ENCODE data around the gene CTU1. TPM values are rescaled to one million over a fixed set of nuclear protein-coding genes. Genes with fewer than 3 reads are reported as not detected.
A peak's percentile ranks its signal among the peaks of the same experiment; 100 is the strongest.

Gene CTU1
- total RNA-seq, 2 experiments from 2014 or later: 8.8 to 9.8 TPM

- no peaks in the 10 kb centered on the region for H3K9me3 Mint-ChIP-seq
- no peak overlapping the region for H3K4me3 Mint-ChIP-seq
- intact Hi-C loops (cut with micrococcal nuclease): loop anchor here (2.0 kb wide), 1 partner anchor 13 kb away; no protein-coding TSS in a partner anchor
- DNase-seq: no peak
- ChIA-PET POLR2A (interaction anchor here (2.0 kb wide), 1 partner anchor 13 kb away, joined by 6 read pairs; no protein-coding TSS in a partner anchor), CTCF (interaction anchor here (1.1 kb wide), 1 partner anchor 30 kb away, joined by 4 read pairs; no protein-coding TSS in a partner anchor)
- H3K4me1 Mint-ChIP-seq (ENCODE audit: low read depth): peaks cover 74% of the 10 kb centered on the region
- no peaks in the 10 kb centered on the region for H3K27me3 Mint-ChIP-seq
- no peak overlapping the region for H3K27ac Mint-ChIP-seq
- no peaks in the 10 kb centered on the region for H3K36me3 Mint-ChIP-seq
Measured at GRCh38 chr19:51127755-51128154, 19.5 kb upstream of the CTU1 start.

- POLR2A ChIA-PET: interaction anchor here (2.0 kb wide), 1 partner anchor 13 kb away, joined by 6 read pairs; no protein-coding TSS in a partner anchor
- CTCF ChIA-PET: interaction anchor here (0.7 to 1.1 kb wide), 3 partner anchors 8 to 30 kb away, joined by 3 to 4 read pairs (median 3); no protein-coding TSS in a partner anchor
- no peak overlapping the region for H3K4me3 Mint-ChIP-seq
- no peak for DNase-seq
- H3K9me3 Mint-ChIP-seq: no peaks in the 10 kb centered on the region
- intact Hi-C loops (cut with micrococcal nuclease): no loop called here
- H3K27ac Mint-ChIP-seq: no peak overlapping the region
- peaks cover 73% of the 10 kb centered on the region for H3K4me1 Mint-ChIP-seq (ENCODE audit: low read depth)
- H3K27me3 Mint-ChIP-seq: no peaks in the 10 kb centered on the region
- H3K36me3 Mint-ChIP-seq: no peaks in the 10 kb centered on the region
Measured at GRCh38 chr19:51127032-51127431, 18.8 kb upstream of the CTU1 start.

GRCh38 chr19:51125421-51126075 lies 17.3 kb upstream of the CTU1 start:
- no peak overlapping the region for H3K4me3 Mint-ChIP-seq
- H3K27ac Mint-ChIP-seq: no peak overlapping the region
- CTCF ChIA-PET: no interaction called here
- H3K4me1 Mint-ChIP-seq (ENCODE audit: low read depth): peaks cover 69% of the 10 kb centered on the region
- no peak for DNase-seq
- POLR2A ChIA-PET: no interaction called here
- no peaks in the 10 kb centered on the region for H3K27me3 Mint-ChIP-seq
- H3K36me3 Mint-ChIP-seq: no peaks in the 10 kb centered on the region
- intact Hi-C loops (cut with micrococcal nuclease): no loop called here
- H3K9me3 Mint-ChIP-seq: no peaks in the 10 kb centered on the region

- H3K4me1 Mint-ChIP-seq (ENCODE audit: low read depth): peaks cover 65% of the 10 kb centered on the region
- H3K27me3 Mint-ChIP-seq: no peaks in the 10 kb centered on the region
- CTCF ChIA-PET: no interaction called here
- POLR2A ChIA-PET: no interaction called here
- H3K36me3 Mint-ChIP-seq: no peaks in the 10 kb centered on the region
- no peak within 1 kb of the TSS for H3K4me3 Mint-ChIP-seq
- H3K9me3 Mint-ChIP-seq: no peaks in the 10 kb centered on the region
- H3K27ac Mint-ChIP-seq: peak within 1 kb of the TSS; percentile 77
- no peak for DNase-seq
- intact Hi-C loops (cut with micrococcal nuclease): no loop called here
Measured at GRCh38 chr19:51124729-51125128, 16.5 kb upstream of the CTU1 start, which contains the start of gene SIGLEC9. Gene SIGLEC9 (plus strand): TSS chr19:51124906. CDS start chr19:51124975, 69 bp downstream.

- H3K4me1 Mint-ChIP-seq (ENCODE audit: low read depth): peaks cover 62% of the 10 kb centered on the region
- POLR2A ChIA-PET: no interaction called here
- intact Hi-C loops (cut with micrococcal nuclease): no loop called here
- no peaks in the 10 kb centered on the region for H3K36me3 Mint-ChIP-seq
- no peaks in the 10 kb centered on the region for H3K27me3 Mint-ChIP-seq
- H3K27ac Mint-ChIP-seq: peak overlapping the region; percentile 77
- H3K9me3 Mint-ChIP-seq: no peaks in the 10 kb centered on the region
- H3K4me3 Mint-ChIP-seq: no peak overlapping the region
- CTCF ChIA-PET: interaction anchor here (1.1 kb wide), 1 partner anchor 34 kb away, joined by 3 read pairs; no protein-coding TSS in a partner anchor
- no peak for DNase-seq
Measured at GRCh38 chr19:51124216-51124615, 16.0 kb upstream of the CTU1 start.

GRCh38 chr19:51123802-51124201 lies 15.6 kb upstream of the CTU1 start:
- POLR2A ChIA-PET: no interaction called here
- no peak for DNase-seq
- H3K4me1 Mint-ChIP-seq (ENCODE audit: low read depth): peaks cover 62% of the 10 kb centered on the region
- CTCF ChIA-PET: interaction anchor here (1.1 kb wide), 1 partner anchor 34 kb away, joined by 3 read pairs; no protein-coding TSS in a partner anchor
- intact Hi-C loops (cut with micrococcal nuclease): loop anchor here (1.0 kb wide), 1 partner anchor 10 kb away; no protein-coding TSS in a partner anchor
- H3K4me3 Mint-ChIP-seq: no peak overlapping the region
- no peaks in the 10 kb centered on the region for H3K36me3 Mint-ChIP-seq
- H3K27me3 Mint-ChIP-seq: no peaks in the 10 kb centered on the region
- H3K9me3 Mint-ChIP-seq: no peaks in the 10 kb centered on the region
- H3K27ac Mint-ChIP-seq: peak overlapping the region; percentile 77

- ChIA-PET POLR2A (no interaction called here), CTCF (interaction anchor here (1.1 kb wide), 1 partner anchor 35 kb away, joined by 3 read pairs; no protein-coding TSS in a partner anchor)
- H3K27ac Mint-ChIP-seq: peak overlapping the region; percentile 77
- DNase-seq: peak; percentile 69
- H3K27me3 Mint-ChIP-seq: no peaks in the 10 kb centered on the region
- H3K4me1 Mint-ChIP-seq (ENCODE audit: low read depth): peaks cover 58% of the 10 kb centered on the region
- peak overlapping the region; percentile 0 for H3K4me3 Mint-ChIP-seq
- no peaks in the 10 kb centered on the region for H3K9me3 Mint-ChIP-seq
- intact Hi-C loops (cut with micrococcal nuclease): loop anchor here (1.0 kb wide), 1 partner anchor 9 kb away; no protein-coding TSS in a partner anchor
- H3K36me3 Mint-ChIP-seq: no peaks in the 10 kb centered on the region
Measured at GRCh38 chr19:51123381-51123800, 15.2 kb upstream of the CTU1 start.

- ChIA-PET POLR2A (no interaction called here), CTCF (no interaction called here)
- Mint-ChIP-seq H3K36me3 (no peaks in the 10 kb centered on the region), H3K4me1 (ENCODE audit: low read depth) (peaks cover 51% of the 10 kb centered on the region), H3K27me3 (no peaks in the 10 kb centered on the region), H3K4me3 (no peak overlapping the region), H3K9me3 (no peaks in the 10 kb centered on the region), H3K27ac (no peak overlapping the region)
- intact Hi-C loops (cut with micrococcal nuclease): no loop called here
- DNase-seq: no peak
Measured at GRCh38 chr19:51122112-51122981, 14.1 kb upstream of the CTU1 start.

- no peaks in the 10 kb centered on the region for H3K9me3 Mint-ChIP-seq
- H3K27me3 Mint-ChIP-seq: peaks cover under 1% of the 10 kb centered on the region
- CTCF ChIA-PET: no interaction called here
- H3K4me1 Mint-ChIP-seq (ENCODE audit: low read depth): peaks cover 51% of the 10 kb centered on the region
- H3K27ac Mint-ChIP-seq: no peak overlapping the region
- no peak overlapping the region for H3K4me3 Mint-ChIP-seq
- POLR2A ChIA-PET: no interaction called here
- DNase-seq: no peak
- no peaks in the 10 kb centered on the region for H3K36me3 Mint-ChIP-seq
- intact Hi-C loops (cut with micrococcal nuclease): no loop called here
Measured at GRCh38 chr19:51121257-51121656, 13.0 kb upstream of the CTU1 start.

- peaks cover 3% of the 10 kb centered on the region for H3K27me3 Mint-ChIP-seq
- H3K27ac Mint-ChIP-seq: no peak overlapping the region
- intact Hi-C loops (cut with micrococcal nuclease): no loop called here
- peaks cover 58% of the 10 kb centered on the region for H3K4me1 Mint-ChIP-seq (ENCODE audit: low read depth)
- ChIA-PET POLR2A (no interaction called here), CTCF (interaction anchor here (0.7 to 1.2 kb wide), 2 partner anchors 99 to 139 kb away, joined by 3 read pairs; no protein-coding TSS in a partner anchor)
- no peak overlapping the region for H3K4me3 Mint-ChIP-seq
- H3K36me3 Mint-ChIP-seq: no peaks in the 10 kb centered on the region
- no peaks in the 10 kb centered on the region for H3K9me3 Mint-ChIP-seq
- no peak for DNase-seq
Measured at GRCh38 chr19:51120160-51120559, 12.0 kb upstream of the CTU1 start.

GRCh38 chr19:51119611-51120010 lies 11.4 kb upstream of the CTU1 start:
- peaks cover 52% of the 10 kb centered on the region for H3K4me1 Mint-ChIP-seq (ENCODE audit: low read depth)
- ChIA-PET POLR2A (no interaction called here), CTCF (interaction anchor here (0.7 to 1.2 kb wide), 2 partner anchors 99 to 140 kb away, joined by 3 read pairs; no protein-coding TSS in a partner anchor)
- intact Hi-C loops (cut with micrococcal nuclease): no loop called here
- DNase-seq: no peak
- no peaks in the 10 kb centered on the region for H3K36me3 Mint-ChIP-seq
- H3K4me3 Mint-ChIP-seq: no peak overlapping the region
- H3K27ac Mint-ChIP-seq: no peak overlapping the region
- peaks cover 3% of the 10 kb centered on the region for H3K27me3 Mint-ChIP-seq
- H3K9me3 Mint-ChIP-seq: no peaks in the 10 kb centered on the region

- H3K36me3 Mint-ChIP-seq: no peaks in the 10 kb centered on the region
- peaks cover 3% of the 10 kb centered on the region for H3K27me3 Mint-ChIP-seq
- intact Hi-C loops (cut with micrococcal nuclease): no loop called here
- H3K4me3 Mint-ChIP-seq: no peak overlapping the region
- H3K27ac Mint-ChIP-seq: no peak overlapping the region
- H3K4me1 Mint-ChIP-seq (ENCODE audit: low read depth): peaks cover 47% of the 10 kb centered on the region
- ChIA-PET CTCF (no interaction called here), POLR2A (no interaction called here)
- H3K9me3 Mint-ChIP-seq: no peaks in the 10 kb centered on the region
- no peak for DNase-seq
Measured at GRCh38 chr19:51119101-51119500, 10.9 kb upstream of the CTU1 start.

Data from activated CD4-positive, alpha-beta memory T cell treated with anti-CD3 and anti-CD28 coated beads for 36 hours (primary cell).